ENCODE measurements around the gene CYP17A1. TPM values are rescaled to one million over a fixed set of nuclear protein-coding genes. Genes with fewer than 3 reads are reported as not detected.

Gene CYP17A1
- polyA plus RNA-seq, 1 of the 3 experiments (the other 2 are of a cell fraction): not detected

DNA sequence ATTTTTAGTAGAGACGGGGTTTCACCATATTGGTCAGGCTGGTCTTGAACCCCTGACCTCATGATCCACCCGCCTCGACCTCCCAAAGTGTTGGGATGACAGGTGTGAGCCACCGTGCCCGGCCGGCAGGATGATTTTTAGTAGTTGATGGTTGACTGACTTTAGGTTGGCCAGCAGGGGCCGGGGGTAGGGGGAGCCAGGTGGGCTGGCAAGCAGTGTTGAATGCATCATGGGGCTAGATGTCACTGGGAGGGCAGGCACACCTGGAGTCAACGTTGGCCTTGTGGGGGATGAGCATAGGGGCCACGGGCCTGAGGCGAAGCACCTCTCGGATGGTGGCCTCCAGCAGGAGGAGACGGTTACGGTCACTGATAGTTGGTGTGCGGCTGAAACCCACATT lies 5.0 kb downstream of the CYP17A1 start (continued):
- TF ChIP-seq CTCF (IDR thresholded peaks at IDR 0.05): no peak

DNA sequence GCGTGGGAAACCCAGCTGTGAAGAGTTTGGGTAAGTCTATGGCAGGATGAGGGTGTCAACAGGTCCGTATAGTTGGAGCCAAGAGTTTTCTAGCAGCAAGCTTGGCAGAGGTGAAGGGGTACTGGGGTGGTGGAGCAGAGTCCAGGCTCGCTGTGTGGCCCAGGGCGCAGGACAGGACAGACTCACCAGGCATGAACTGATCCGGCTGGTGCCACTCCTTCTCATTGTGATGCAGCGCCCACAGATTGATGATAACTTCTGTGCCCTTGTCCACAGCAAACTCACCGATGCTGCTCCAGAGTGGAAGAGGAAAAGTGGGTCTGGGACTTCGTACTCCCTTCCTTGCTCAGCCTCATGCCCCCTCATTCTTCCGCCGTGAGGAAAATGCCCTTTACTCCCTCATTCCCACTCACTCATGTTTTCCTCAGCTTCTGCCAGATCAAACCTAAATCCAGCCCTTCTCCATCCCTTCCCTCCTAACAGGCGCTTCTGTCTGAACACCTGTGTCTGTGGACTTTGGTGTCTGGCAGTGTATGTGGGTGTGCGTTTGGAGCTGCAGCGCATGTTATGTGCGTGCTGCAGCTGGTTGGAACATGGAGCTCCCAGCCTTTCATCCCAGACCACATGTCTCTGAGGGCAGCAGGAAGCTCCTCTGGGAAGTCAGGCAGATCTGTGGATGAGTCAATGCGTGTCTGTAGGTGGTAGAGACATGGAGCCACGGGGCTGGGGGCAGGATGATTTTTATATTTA lies 5.7 kb downstream of the CYP17A1 start:
- H4K20me1 ChIP-seq (ENCODE audit: insufficient read depth): no peaks in the 10 kb centered on the region
- no peaks in the 10 kb centered on the region for H3K9me2 ChIP-seq
- WGBS (ENCODE audit: low lambda C conversion rate): 73% methylated on average over 14 of the region's 16 CpGs
- no peak overlapping the region for H2AFZ ChIP-seq (ENCODE audit: low read depth)
- no peak overlapping the region for H3K9ac ChIP-seq
- no peaks in the 10 kb centered on the region for H3F3A ChIP-seq (replicated peaks; ENCODE audit: insufficient read depth)
- TF ChIP-seq, protein P1, sequence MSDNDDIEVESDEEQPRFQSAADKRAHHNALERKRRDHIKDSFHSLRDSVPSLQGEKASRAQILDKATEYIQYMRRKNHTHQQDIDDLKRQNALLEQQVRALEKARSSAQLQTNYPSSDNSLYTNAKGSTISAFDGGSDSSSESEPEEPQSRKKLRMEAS (IDR thresholded peaks at IDR 0.05; ENCODE audit: low read depth): no peak
- TF ChIP-seq ZBTB33 (IDR thresholded peaks at IDR 0.05; ENCODE audit: borderline replicate concordance, low read depth) (no peak), NFIC (IDR thresholded peaks at IDR 0.05; ENCODE audit: borderline replicate concordance) (no peak), GABPA (IDR thresholded peaks at IDR 0.05; ENCODE audit: low read depth) (no peak), CHD2 (IDR thresholded peaks at IDR 0.05; ENCODE audit: low read length, partially characterized antibody) (no peak), TCF12 (IDR thresholded peaks at IDR 0.05) (no peak), TAF1 (IDR thresholded peaks at IDR 0.05; ENCODE audit: borderline replicate concordance, low read depth, low read length) (no peak), RXRA (IDR thresholded peaks at IDR 0.05; ENCODE audit: borderline replicate concordance, low read depth) (no peak), FOXM1 (IDR thresholded peaks at IDR 0.05; ENCODE audit: low read depth) (no peak), ELF1 (IDR thresholded peaks at IDR 0.05) (no peak), USF1 (IDR thresholded peaks at IDR 0.05; ENCODE audit: borderline replicate concordance, low read depth) (no peak), EP300 (IDR thresholded peaks at IDR 0.05; ENCODE audit: borderline replicate concordance in 1 of 2, low read depth in 1 of 2, low read length in 1 of 2) (no peak), USF2 (IDR thresholded peaks at IDR 0.05; ENCODE audit: borderline replicate concordance, low read depth, low read length) (no peak), YY1 (IDR thresholded peaks at IDR 0.05; ENCODE audit: low read depth) (no peak), MXI1 (IDR thresholded peaks at IDR 0.05; ENCODE audit: low read depth, low read length) (no peak), EZH2phosphoT487 (IDR thresholded peaks at IDR 0.05; ENCODE audit: borderline replicate concordance, low read depth) (no peak)
- TF ChIP-seq, protein P2, sequence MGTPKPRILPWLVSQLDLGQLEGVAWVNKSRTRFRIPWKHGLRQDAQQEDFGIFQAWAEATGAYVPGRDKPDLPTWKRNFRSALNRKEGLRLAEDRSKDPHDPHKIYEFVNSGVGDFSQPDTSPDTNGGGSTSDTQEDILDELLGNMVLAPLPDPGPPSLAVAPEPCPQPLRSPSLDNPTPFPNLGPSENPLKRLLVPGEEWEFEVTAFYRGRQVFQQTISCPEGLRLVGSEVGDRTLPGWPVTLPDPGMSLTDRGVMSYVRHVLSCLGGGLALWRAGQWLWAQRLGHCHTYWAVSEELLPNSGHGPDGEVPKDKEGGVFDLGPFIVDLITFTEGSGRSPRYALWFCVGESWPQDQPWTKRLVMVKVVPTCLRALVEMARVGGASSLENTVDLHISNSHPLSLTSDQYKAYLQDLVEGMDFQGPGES (IDR thresholded peaks at IDR 0.05; ENCODE audit: low read depth, low read length): no peak
- H3K79me2 ChIP-seq (ENCODE audit: insufficient read depth): no peaks in the 10 kb centered on the region
- no peaks in the 10 kb centered on the region for H3K9me3 ChIP-seq
- H3K4me1 ChIP-seq (ENCODE audit: control insufficient read depth in 1 of 2, insufficient read depth in 2 of 2, low read depth in 1 of 2, low read length in 1 of 2): no peaks in the 10 kb centered on the region; a peak in 1 of 4 replicates
- POLR2A ChIA-PET: interaction anchor here (0.5 kb wide), 1 partner anchor 68 kb away, joined by 3 read pairs; no protein-coding TSS in a partner anchor
- H3K27ac ChIP-seq (ENCODE audit: low read depth in 2 of 2, low read length in 1 of 2): no peak overlapping the region
- no peak overlapping the region for H3K4me2 ChIP-seq
- DNase-seq: no peak
- CTCF ChIA-PET: interaction anchor here (0.9 to 2.7 kb wide), 6 partner anchors 70 to 506 kb away, joined by 3 to 12 read pairs (median 4); no protein-coding TSS in a partner anchor
- H3K27me3 ChIP-seq (ENCODE audit: insufficient read depth): no peaks in the 10 kb centered on the region
- H3K4me3 ChIP-seq (ENCODE audit: low read depth in 2 of 2, low read length in 1 of 2): no peak overlapping the region
- H3K36me3 ChIP-seq (replicated peaks in 1 of 2; ENCODE audit: control insufficient read depth in 1 of 2, insufficient read depth in 2 of 2, low read length in 1 of 2): no peaks in the 10 kb centered on the region

Data from SK-N-SH (cell line).